GM04504 (cell line): ENCODE results near the gene APBA3.

Source experiments
- DNase-seq: peaks from one replicate; pipeline ENCODE4 v3.0.0-alpha.2; 2012; ENCODE audit warnings: low read depth

Gene APBA3

GRCh38 chr19:3761382-3762129, at the start of gene APBA3:
Gene APBA3, minus strand, starts transcription at chr19:3761692. Its CDS starts 1,428 bp downstream, at chr19:3760264.
- peak; percentile 77 for DNase-seq

- no peak for DNase-seq
These were observed 49.3 kb upstream of the APBA3 start for GRCh38 chr19:3810708-3811355.

- no peak for DNase-seq
These were observed 48.6 kb upstream of the APBA3 start for GRCh38 chr19:3809881-3810707.

GRCh38 chr19:3808420-3809143, 47.1 kb upstream of the APBA3 start:
- no peak for DNase-seq

- DNase-seq, result no peak
These were observed 46.3 kb upstream of the APBA3 start for GRCh38 chr19:3807574-3808354.

- DNase-seq, result no peak
These were observed 45.6 kb upstream of the APBA3 start for GRCh38 chr19:3807131-3807480.

- DNase-seq, result no peak
These were observed 44.4 kb upstream of the APBA3 start for GRCh38 chr19:3805859-3806258.

GRCh38 chr19:3804429-3804828, 42.9 kb upstream of the APBA3 start:
- DNase-seq, result no peak

GRCh38 chr19:3803986-3804385, 42.5 kb upstream of the APBA3 start:
- no peak for DNase-seq

GRCh38 chr19:3803114-3803888, 41.8 kb upstream of the APBA3 start:
- DNase-seq, result no peak

- no peak for DNase-seq
These were observed 40.1 kb upstream of the APBA3 start for GRCh38 chr19:3801412-3802096.

GRCh38 chr19:3800996-3801395, 39.5 kb upstream of the APBA3 start:
- DNase-seq, result no peak

GRCh38 chr19:3798137-3798536, 36.6 kb upstream of the APBA3 start:
- no peak for DNase-seq

- no peak for DNase-seq
These were observed 34.9 kb upstream of the APBA3 start for GRCh38 chr19:3796358-3796757.

- no peak for DNase-seq
These were observed 32.3 kb upstream of the APBA3 start for GRCh38 chr19:3793799-3794198.

GRCh38 chr19:3792114-3792513, 30.6 kb upstream of the APBA3 start:
- no peak for DNase-seq

GRCh38 chr19:3790941-3791340, 29.4 kb upstream of the APBA3 start:
- no peak for DNase-seq

GRCh38 chr19:3790209-3790734, 28.8 kb upstream of the APBA3 start:
- DNase-seq, result no peak

- DNase-seq, result no peak
These were observed 27.7 kb upstream of the APBA3 start for GRCh38 chr19:3788996-3789778.
